CD4-positive, alpha-beta T cell treated with Interferon gamma for 1 hour (primary cell): ENCODE measurements around the gene DTNB.
"Not testable (repeated sequence)": the region's sequence is repeated elsewhere in the genome, so short reads cannot be mapped to it uniquely, and the experiment has no call there.

Experiments
- DNase-seq: peaks from one replicate; pipeline ENCODE4 v3.0.0-alpha.2; 2020

The DTNB gene

DNA sequence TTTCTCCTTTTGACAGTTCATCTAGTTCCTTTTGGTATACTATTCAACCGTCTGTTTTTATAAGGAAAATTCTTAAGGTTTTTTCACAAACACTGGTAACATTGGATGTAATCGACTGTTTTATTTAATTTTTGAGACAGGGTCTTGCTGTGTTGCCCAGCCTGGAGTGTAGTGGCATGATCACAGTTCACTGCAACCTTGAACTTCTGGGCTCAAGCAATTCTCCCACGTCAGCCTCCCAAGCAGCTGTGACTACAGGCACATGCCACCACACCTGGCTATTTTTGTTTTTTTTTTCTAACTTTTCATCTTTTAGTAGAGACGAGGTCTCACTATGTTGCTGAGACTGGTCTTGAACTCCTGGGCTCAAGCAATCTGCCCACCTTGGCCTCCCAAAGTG is 227.3 kb downstream of the DTNB start:
- DNase-seq, result no peak

GRCh38 chr2:25445464-25445863 is 227.9 kb downstream of the DTNB start:
- no peak for DNase-seq

DNA sequence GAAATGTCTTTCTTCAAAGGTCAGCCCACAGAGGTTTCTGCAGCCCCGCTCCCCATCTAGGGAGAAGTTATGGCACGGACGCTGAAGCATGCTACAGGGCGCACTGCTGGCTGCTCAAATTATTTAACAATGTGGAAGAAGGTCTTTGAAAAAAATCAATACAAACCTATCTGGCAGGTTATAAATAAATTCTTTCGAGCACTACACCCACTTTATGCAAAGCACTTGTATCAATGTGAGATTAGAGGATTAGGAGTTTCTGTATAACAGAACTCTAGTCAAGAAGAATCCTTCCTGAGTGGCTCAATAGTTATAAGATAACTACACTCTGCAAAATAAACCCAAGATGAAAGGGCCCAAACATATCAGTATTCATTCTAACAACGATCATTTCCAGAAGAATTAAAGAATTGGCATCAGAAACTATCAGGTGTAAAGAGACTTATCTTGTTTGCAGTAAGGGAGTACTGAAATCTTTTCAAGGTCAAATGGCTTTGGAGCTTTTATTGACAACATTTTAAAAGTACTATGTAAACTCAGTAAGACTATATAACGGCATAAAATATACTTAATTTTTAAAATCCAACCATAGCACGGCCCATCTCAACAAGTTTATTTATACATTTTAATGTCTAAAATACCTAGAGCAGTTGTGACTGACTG is 228.6 kb downstream of the DTNB start:
- no peak for DNase-seq

DNA sequence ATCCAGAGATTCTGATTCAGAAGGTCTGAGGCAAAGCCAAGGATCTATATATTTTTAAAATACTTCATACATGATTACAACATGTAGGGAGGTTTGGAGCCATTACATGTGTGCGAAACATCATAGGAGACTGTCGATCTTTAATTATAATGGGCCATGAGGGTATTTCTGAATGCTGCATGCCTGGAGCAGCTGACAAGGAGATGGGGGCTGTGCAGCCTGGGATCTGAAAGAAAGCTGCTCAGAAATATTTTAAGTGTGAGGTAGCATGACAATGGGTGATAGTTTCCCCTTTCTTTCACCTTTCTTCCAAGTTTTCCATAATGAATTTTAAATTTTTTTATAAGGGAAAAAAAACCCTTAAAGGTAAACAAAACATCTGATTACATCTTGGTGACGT is 229.6 kb downstream of the DTNB start:
- no peak for DNase-seq

- no peak for DNase-seq
Measured at GRCh38 chr2:25441353-25441752, 232.0 kb downstream of the DTNB start.

GRCh38 chr2:25438793-25439192 is 234.6 kb downstream of the DTNB start:
- no peak for DNase-seq

GRCh38 chr2:25437881-25438662 is 235.3 kb downstream of the DTNB start:
- no peak for DNase-seq

DNA sequence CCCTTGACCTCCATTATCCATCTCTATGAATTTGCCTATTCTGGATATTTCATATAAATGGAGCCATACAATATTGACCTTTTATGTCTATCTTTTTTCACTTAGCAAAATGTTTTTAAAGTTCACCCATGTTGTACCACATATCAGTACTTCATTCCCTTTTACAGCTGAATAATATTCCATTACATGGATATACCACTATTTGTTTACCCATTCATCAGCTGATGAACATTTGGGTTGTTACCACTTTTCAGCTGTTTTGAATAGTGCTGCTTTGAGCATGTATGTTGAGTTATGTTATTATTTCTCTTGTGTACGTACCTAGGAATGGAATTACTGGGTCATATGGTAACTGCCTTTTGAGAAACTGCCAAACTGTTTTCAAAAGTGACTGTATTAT is 238.0 kb downstream of the DTNB start:
- no peak for DNase-seq

- no peak for DNase-seq
Measured at GRCh38 chr2:25431604-25432003, 241.8 kb downstream of the DTNB start.

- DNase-seq, result no peak
Measured at GRCh38 chr2:25430556-25430955, 242.8 kb downstream of the DTNB start.

GRCh38 chr2:25426326-25426725 is 247.1 kb downstream of the DTNB start:
- DNase-seq, result no peak

GRCh38 chr2:25424426-25425028 is 248.8 kb downstream of the DTNB start:
- DNase-seq, result no peak

DNA sequence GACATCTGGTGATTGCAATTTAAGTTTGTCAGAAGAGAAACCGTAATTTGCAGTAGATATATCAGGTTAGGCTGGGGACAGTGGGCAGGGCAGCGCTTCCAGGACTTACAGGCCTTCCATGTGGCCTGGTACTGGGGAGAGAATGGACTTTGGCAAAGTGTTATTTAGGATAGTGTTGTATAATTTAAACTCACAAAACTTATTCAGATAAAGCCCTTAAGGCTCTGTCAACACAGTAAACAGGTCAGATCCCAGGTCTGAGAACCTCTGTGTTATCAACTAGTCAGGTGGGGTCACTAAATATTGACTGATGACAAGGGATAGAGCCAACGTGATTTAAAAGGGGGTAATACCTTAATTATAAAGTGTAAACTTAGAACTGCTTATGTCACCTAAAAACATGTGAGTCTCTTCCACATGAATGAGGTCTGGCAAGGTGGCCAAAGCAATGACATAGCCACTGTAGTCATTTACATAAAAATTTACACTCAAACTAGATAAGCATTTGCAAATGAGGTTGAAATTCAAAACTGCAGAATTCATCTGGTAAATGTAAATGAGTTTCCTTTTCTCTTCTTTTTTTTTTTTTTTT is 251.5 kb downstream of the DTNB start:
- no peak for DNase-seq

- DNase-seq, result no peak
Measured at GRCh38 chr2:25421289-25421688, 252.1 kb downstream of the DTNB start.

GRCh38 chr2:25420820-25421237 is 252.5 kb downstream of the DTNB start:
- DNase-seq, result peak; percentile 34

DNA sequence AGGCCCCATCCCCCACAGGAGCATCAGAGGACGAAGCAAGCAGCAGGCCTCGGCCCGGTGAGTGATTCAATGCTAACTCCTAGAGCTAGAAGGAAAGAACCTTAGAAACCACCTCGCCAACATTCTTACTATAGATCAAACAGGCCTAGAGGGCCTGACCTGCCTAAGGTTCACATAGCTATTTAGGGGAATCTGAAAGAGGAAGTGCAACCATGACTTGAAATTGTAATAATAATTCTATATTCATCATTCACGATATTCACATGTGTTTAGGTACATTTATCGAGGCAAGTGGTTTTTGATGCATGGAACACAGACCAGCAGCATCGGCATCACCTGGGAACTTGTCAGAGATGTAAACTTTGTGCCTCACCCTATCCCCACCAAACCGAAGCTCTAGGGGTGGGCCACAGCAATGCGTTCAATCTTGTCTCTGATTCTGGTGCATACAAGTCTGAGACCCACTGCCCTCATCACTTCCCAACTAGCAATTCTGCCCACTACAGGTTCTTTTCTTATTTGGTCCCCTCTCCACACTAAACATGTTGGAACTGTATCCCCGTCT is 253.6 kb downstream of the DTNB start:
- peak; percentile 65 for DNase-seq

DNA sequence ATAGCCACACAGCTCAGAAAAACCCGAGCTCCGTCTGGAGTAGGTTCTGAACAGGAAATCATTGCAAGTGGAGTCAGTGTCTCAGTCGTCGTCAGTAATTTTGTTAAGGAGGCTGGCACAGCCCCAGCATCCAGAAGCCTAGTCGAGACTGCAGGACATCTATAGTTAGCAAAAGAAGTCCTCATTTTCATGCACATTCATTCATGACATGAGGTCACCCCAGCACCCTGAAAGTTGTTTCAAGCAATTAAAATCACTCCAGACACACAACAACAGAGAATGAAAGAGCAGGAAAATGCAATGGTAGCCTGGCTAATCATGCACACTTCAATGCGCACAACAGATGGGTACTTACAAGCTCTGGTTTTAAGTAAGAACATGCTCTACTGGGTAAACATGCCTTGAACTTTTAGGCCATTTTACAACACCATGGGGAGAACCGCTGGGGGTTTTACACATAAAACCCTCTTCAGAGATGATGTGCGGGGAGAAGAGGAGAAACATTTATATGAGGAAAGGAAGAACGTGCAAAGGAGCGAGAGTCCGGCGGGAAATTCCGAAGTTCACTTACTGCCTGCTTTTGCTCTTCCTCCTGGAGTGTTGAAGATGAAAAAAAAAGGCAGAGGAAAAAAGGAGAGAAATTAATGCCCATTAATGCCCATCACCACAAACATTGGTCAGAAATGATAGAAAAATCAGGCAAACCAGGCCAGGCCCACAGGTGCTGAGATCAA is 254.3 kb downstream of the DTNB start:
- no peak for DNase-seq

- DNase-seq, result peak; percentile 39
Measured at GRCh38 chr2:25417715-25418369, 255.5 kb downstream of the DTNB start.

DNA sequence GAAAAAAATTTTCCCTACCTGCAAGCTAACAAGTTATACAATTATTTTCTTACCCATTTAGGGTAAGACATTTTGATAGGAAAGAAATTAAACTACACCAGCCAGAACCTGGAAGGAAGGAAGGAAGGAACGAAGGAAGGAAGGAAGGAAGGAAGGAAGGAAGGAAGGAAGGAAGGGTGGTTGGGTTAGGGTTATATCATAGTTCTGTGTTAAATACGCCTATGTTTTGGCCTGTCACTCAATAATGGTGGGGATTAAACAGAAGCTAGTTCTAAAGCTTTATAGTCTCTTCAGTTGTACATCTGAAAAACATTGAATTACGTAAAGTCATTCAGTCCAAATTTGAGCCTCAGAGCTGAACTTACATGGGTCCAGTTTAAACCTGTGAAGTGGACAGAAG is 256.7 kb downstream of the DTNB start:
- DNase-seq, result no peak

DNA sequence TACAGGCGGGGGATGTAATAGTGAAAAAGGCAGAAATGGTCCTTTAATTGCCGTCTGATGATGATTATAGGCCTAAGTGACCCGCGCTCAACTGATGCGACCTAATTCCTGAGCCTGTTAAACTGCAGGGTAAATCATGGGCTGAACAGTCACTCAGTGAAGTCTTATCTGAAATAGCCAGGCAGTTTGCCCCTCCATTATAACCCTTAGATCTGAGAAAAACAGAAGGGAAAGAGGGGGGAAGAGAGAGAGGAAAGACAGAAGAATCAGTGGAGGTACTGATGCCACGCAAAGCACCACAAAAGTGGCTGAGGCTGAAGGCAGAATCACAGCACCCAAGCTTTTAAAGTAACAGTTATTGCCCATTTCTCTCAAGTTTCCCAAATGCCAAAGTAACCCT is 258.6 kb downstream of the DTNB start:
- no peak for DNase-seq

GRCh38 chr2:25413409-25413808 is 260.0 kb downstream of the DTNB start:
- DNase-seq, result not testable (repeated sequence)

DNA sequence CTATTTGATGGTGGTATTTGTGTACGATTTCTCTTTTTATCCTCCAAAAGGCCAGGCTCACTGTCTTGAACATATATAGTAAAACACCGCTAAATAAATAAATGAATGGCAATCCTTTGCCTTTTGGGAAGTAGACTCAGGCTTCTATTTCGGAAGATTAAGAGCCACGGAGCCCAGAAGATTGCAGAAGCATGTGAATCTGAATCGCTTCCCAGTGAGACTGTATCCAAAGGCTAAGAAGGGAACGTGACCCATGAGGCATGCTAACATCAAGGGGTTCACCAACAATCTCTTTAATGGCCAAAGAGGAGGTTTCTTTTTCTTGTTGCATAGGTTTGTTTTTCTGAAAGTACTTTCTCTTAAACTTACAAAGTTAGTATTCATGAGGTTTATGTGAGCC is 261.6 kb downstream of the DTNB start:
- no peak for DNase-seq
